SK-N-SH (cell line): ENCODE measurements around the gene MAP2K5. TPM values are rescaled to one million over a fixed set of nuclear protein-coding genes. Genes with fewer than 3 reads are reported as not detected.

Source experiments
- CTCF ChIA-PET: fragments of 300-600, 350-600 bp; formaldehyde crosslinking; extraction: SDS; loops from one replicate; lab custom pipeline; 2021; lab: Yijun Ruan, JAX
- POLR2A ChIA-PET: fragments of 350-600 bp; sonication (Branson Sonifier 250); formaldehyde crosslinking; extraction: SDS; loops from one replicate; lab custom pipeline; 2020; ENCODE audit warnings: antibody characterized with exemption, inconsistent platforms; lab: Yijun Ruan, JAX
- DNase-seq: peaks from one replicate; pipeline ENCODE4 v3.0.0; 2012
- H2AFZ ChIP-seq: fragments of 200-600 bp; sonication (generic); 2 replicates; pipeline ENCODE4 v1.8.1; 2016; ENCODE audit warnings: antibody characterized with exemption, mild to moderate bottlenecking, low read depth
- H3F3A ChIP-seq: fragments of 200-600 bp; sonication (generic); replicated peaks from 2 replicates; pipeline ENCODE3; 2016; ENCODE audit warnings: antibody characterized with exemption, mild to moderate bottlenecking; ENCODE audit not compliant: insufficient read depth
- H3K27ac ChIP-seq, 2 experiments: fragments of 200-500 bp in 1 of 2; fragments of 200-600 bp in 1 of 2; sonication (Bioruptor generic) in 1 of 2; sonication (generic), shearing (Covaris generic) in 1 of 2; 2 replicates each; pipeline versions ENCODE4 v1.5.1 to v1.6.1; 2014 to 2016; ENCODE audit warnings: low read depth in 2 of 2, inconsistent platforms in 1 of 2, low read length in 1 of 2, mild to moderate bottlenecking in 1 of 2, mixed read lengths in 1 of 2
- H3K27me3 ChIP-seq: fragments of 200-600 bp; sonication (generic), shearing (Covaris generic); 2 replicates; pipeline ENCODE4 v1.6.1; 2016; ENCODE audit warnings: mixed run types; ENCODE audit not compliant: insufficient read depth
- H3K36me3 ChIP-seq, 2 experiments: fragments of 200-500 bp in 1 of 2; fragments of 200-600 bp in 1 of 2; sonication (Bioruptor generic) in 1 of 2; sonication (generic) in 1 of 2; replicated peaks in 1 of 2; 2 replicates each; pipeline versions ENCODE3 to v1.5.1; 2014 to 2016; ENCODE audit warnings: low read length in 1 of 2, mild to moderate bottlenecking in 1 of 2; ENCODE audit not compliant: insufficient read depth in 2 of 2, control insufficient read depth in 1 of 2
- H3K4me1 ChIP-seq, 2 experiments: fragments of 200-500 bp in 1 of 2; fragments of 200-600 bp in 1 of 2; sonication (Bioruptor generic) in 1 of 2; sonication (generic), shearing (Covaris generic) in 1 of 2; 2 replicates each; pipeline versions ENCODE4 v1.5.1 to v1.6.1; 2014 to 2016; ENCODE audit warnings: low read depth in 1 of 2, low read length in 1 of 2, mixed run types in 1 of 2; ENCODE audit not compliant: insufficient read depth in 2 of 2, control insufficient read depth in 1 of 2
- H3K4me2 ChIP-seq: fragments of 200-600 bp; sonication (generic), shearing (Covaris generic); 2 replicates; pipeline ENCODE4 v1.6.1; 2017; ENCODE audit warnings: mixed run types
- H3K4me3 ChIP-seq, 2 experiments: fragments of 200-500 bp in 1 of 2; fragments of 200-600 bp in 1 of 2; sonication (Bioruptor generic) in 1 of 2; sonication (generic), shearing (Covaris generic) in 1 of 2; 2 replicates each; pipeline versions ENCODE4 v1.5.1 to v1.8.1; 2014 to 2016; ENCODE audit warnings: low read depth in 2 of 2, inconsistent platforms in 1 of 2, low read length in 1 of 2, mild to moderate bottlenecking in 1 of 2, mixed read lengths in 1 of 2, moderate library complexity in 1 of 2
- H3K79me2 ChIP-seq: fragments of 200-600 bp; sonication (generic); 2 replicates; pipeline ENCODE4 v1.8.1; 2017; ENCODE audit warnings: mild to moderate bottlenecking; ENCODE audit not compliant: insufficient read depth
- H3K9ac ChIP-seq: fragments of 200-600 bp; sonication (generic); 2 replicates; pipeline ENCODE4 v1.6.1; 2017; ENCODE audit warnings: mixed run types
- H3K9me2 ChIP-seq: fragments of 200-600 bp; sonication (generic); 2 replicates; pipeline ENCODE4 v1.6.1; 2017; ENCODE audit warnings: mixed run types
- H3K9me3 ChIP-seq: fragments of 200-600 bp; sonication (generic); 2 replicates; pipeline ENCODE4 v1.6.1; 2017; ENCODE audit warnings: mixed run types, mild to moderate bottlenecking, moderate library complexity
- H4K20me1 ChIP-seq: fragments of 200-600 bp; sonication (generic); 2 replicates; pipeline ENCODE4 v1.6.1; 2017; ENCODE audit warnings: mild to moderate bottlenecking, mixed run types; ENCODE audit not compliant: insufficient read depth
- CHD2 ChIP-seq: fragments of 150-350 bp; IDR thresholded peaks from 2 replicates; pipeline ENCODE4 v1.6.1; 2018; ENCODE audit warnings: low read length; ENCODE audit not compliant: partially characterized antibody
- EP300 ChIP-seq, 2 experiments: IDR thresholded peaks; 2 replicates each; pipeline versions ENCODE4 v1.4.0 to v1.6.1; 2012; ENCODE audit warnings: borderline replicate concordance in 1 of 2, low read depth in 1 of 2, low read length in 1 of 2
- EZH2phosphoT487 ChIP-seq: fragments of 200-600 bp; sonication (generic); IDR thresholded peaks from 2 replicates; pipeline ENCODE4 v1.6.1; 2017; ENCODE audit warnings: low read depth, mixed run types, mild to moderate bottlenecking, antibody characterized with exemption, moderate library complexity, borderline replicate concordance
- GABPA ChIP-seq: IDR thresholded peaks from 2 replicates; pipeline ENCODE4 v1.4.0; 2012; ENCODE audit warnings: low read depth, mild to moderate bottlenecking
- GATA2 ChIP-seq: sonication (generic); formaldehyde crosslinking; IDR thresholded peaks from 2 replicates; pipeline ENCODE4 v1.5.0; 2020; ENCODE audit warnings: mild to moderate bottlenecking, missing genetic modification reagents
- IRF3 ChIP-seq: fragments of 150-350 bp; IDR thresholded peaks from 2 replicates; pipeline ENCODE4 v1.6.1; 2016; ENCODE audit warnings: mild to moderate bottlenecking, low read depth, low read length
- JUND ChIP-seq: IDR thresholded peaks from 2 replicates; pipeline ENCODE4 v1.4.0; 2012
- MXI1 ChIP-seq: IDR thresholded peaks from 2 replicates; pipeline ENCODE4 v1.6.1; 2012; ENCODE audit warnings: mild to moderate bottlenecking, low read depth, low read length, improper control_type of control experiment
- NRF1 ChIP-seq: IDR thresholded peaks from 2 replicates; pipeline ENCODE4 v1.6.1; 2012; ENCODE audit warnings: low read depth, mild to moderate bottlenecking, low read length
- PBX3 ChIP-seq: IDR thresholded peaks from 2 replicates; pipeline ENCODE4; 2012
- RCOR1 ChIP-seq: fragments of 150-350 bp; IDR thresholded peaks from 2 replicates; pipeline ENCODE4 v1.6.1; 2017; ENCODE audit warnings: antibody characterized with exemption, low read length
- REST ChIP-seq: IDR thresholded peaks from 2 replicates; pipeline ENCODE4 v1.6.1; 2012; ENCODE audit warnings: mild to moderate bottlenecking, low read depth, low read length, moderate library complexity
- RXRA ChIP-seq: IDR thresholded peaks from 2 replicates; pipeline ENCODE4 v1.4.0; 2012; ENCODE audit warnings: low read depth, mild to moderate bottlenecking, borderline replicate concordance
- SMC3 ChIP-seq: IDR thresholded peaks from 2 replicates; pipeline ENCODE4 v1.6.1; 2012; ENCODE audit warnings: low read depth, low read length, improper control_type of control experiment
- TCF12 ChIP-seq: IDR thresholded peaks from 2 replicates; pipeline ENCODE4 v1.4.0; 2012
- USF1 ChIP-seq: IDR thresholded peaks from 2 replicates; pipeline ENCODE4 v1.4.0; 2012; ENCODE audit warnings: low read depth, borderline replicate concordance
- USF2 ChIP-seq: fragments of 150-350 bp; IDR thresholded peaks from 2 replicates; pipeline ENCODE4 v1.6.1; 2017; ENCODE audit warnings: antibody characterized with exemption, low read length, low read depth, borderline replicate concordance
- WGBS: methylation state at CpG from one replicate; pipeline ENCODE4 v1.1.6; 2017; ENCODE audit warnings: low lambda C conversion rate; 5-methylcytosine and 5-hydroxymethylcytosine counted together
- polyA plus RNA-seq, 3 experiments: library from polyadenylated mRNA; depleted of rRNA; stranded (reverse); fragments of >200 nt; gene quantifications; 2 replicates each; pipeline ENCODE4 v1.2.3, GENCODE V29; 2012

MAP2K5 gene
- polyA plus RNA-seq, 1 of the 3 experiments (the other 2 are of a cell fraction) = 6.2 TPM

GRCh38 chr15:67685008-67685599, 142.6 kb downstream of the MAP2K5 start (continued):
- no peak for TF ChIP-seq GABPA
- no peak for TF ChIP-seq RCOR1
- no peak for TF ChIP-seq SMC3
- no peak for TF ChIP-seq TCF12

- Histone ChIP-seq H3K36me3 (peaks cover 7% of the 10 kb centered on the region in 2 experiments), H3K9me3 (peaks cover 22% of the 10 kb centered on the region), H3F3A (peaks cover 7% of the 10 kb centered on the region), H3K4me2 (no peak overlapping the region), H4K20me1 (no peaks in the 10 kb centered on the region), H3K27me3 (no peaks in the 10 kb centered on the region), H3K4me3 (no peak overlapping the region), H3K79me2 (no peaks in the 10 kb centered on the region), H2AFZ (no peak overlapping the region), H3K4me1 (peaks cover 0 to 5% of the 10 kb centered on the region in 2 experiments; a peak in 1 of 4 replicates), H3K9ac (no peak overlapping the region), H3K9me2 (no peaks in the 10 kb centered on the region), H3K27ac (no peak overlapping the region)
- POLR2A ChIA-PET = no interaction called here
- no peak for DNase-seq
- 79% methylated on average over 2 of the region's 2 CpGs for WGBS
- CTCF ChIA-PET = no interaction called here
- TF ChIP-seq EP300 (IDR thresholded peaks at IDR 0.05; ENCODE audit: borderline replicate concordance in 1 of 2, low read depth in 1 of 2, low read length in 1 of 2) (no peak), PBX3 (no peak), JUND (no peak), IRF3 (no peak), RXRA (no peak), TCF12 (no peak), REST (no peak), USF2 (no peak), NRF1 (no peak), USF1 (no peak), EZH2phosphoT487 (no peak), GABPA (no peak), MXI1 (no peak), CHD2 (no peak), GATA2 (CRISPR knock-in tag) (no peak)
Observed at GRCh38 chr15:67685716-67686115, 143.2 kb downstream of the MAP2K5 start.
